ENCODE results near the gene HK3.

Gene HK3

GRCh38 chr5:176860381-176860780, 38.8 kb downstream of the HK3 start:
- DNase-seq, result no peak
- in situ Hi-C loops (cut with HindIII; ENCODE audit: low pct_ligation_motif_present, low pct_unique_long_range_greater_than_20kb, low sequenced_read_pairs), result no loop called here

- in situ Hi-C loops (cut with HindIII; ENCODE audit: low pct_ligation_motif_present, low pct_unique_long_range_greater_than_20kb, low sequenced_read_pairs), result no loop called here
- no peak for DNase-seq
These were observed 39.2 kb downstream of the HK3 start for GRCh38 chr5:176859916-176860315.

GRCh38 chr5:176857894-176858273, 41.3 kb downstream of the HK3 start:
- no peak for DNase-seq
- in situ Hi-C loops (cut with HindIII; ENCODE audit: low pct_ligation_motif_present, low pct_unique_long_range_greater_than_20kb, low sequenced_read_pairs), result no loop called here

GRCh38 chr5:176857216-176857893, 41.8 kb downstream of the HK3 start:
- no peak for DNase-seq
- in situ Hi-C loops (cut with HindIII; ENCODE audit: low pct_ligation_motif_present, low pct_unique_long_range_greater_than_20kb, low sequenced_read_pairs), result no loop called here

GRCh38 chr5:176856746-176857145, 42.4 kb downstream of the HK3 start:
- in situ Hi-C loops (cut with HindIII; ENCODE audit: low pct_ligation_motif_present, low pct_unique_long_range_greater_than_20kb, low sequenced_read_pairs), result no loop called here
- DNase-seq, result no peak

GRCh38 chr5:176855598-176855997, 43.5 kb downstream of the HK3 start:
- no peak for DNase-seq
- in situ Hi-C loops (cut with HindIII; ENCODE audit: low pct_ligation_motif_present, low pct_unique_long_range_greater_than_20kb, low sequenced_read_pairs), result no loop called here

GRCh38 chr5:176854164-176854563, 45.0 kb downstream of the HK3 start:
- in situ Hi-C loops (cut with HindIII; ENCODE audit: low pct_ligation_motif_present, low pct_unique_long_range_greater_than_20kb, low sequenced_read_pairs), result no loop called here
- DNase-seq, result no peak

- no peak for DNase-seq
- in situ Hi-C loops (cut with HindIII; ENCODE audit: low pct_ligation_motif_present, low pct_unique_long_range_greater_than_20kb, low sequenced_read_pairs), result no loop called here
These were observed 45.9 kb downstream of the HK3 start for GRCh38 chr5:176853151-176853778.

- DNase-seq, result no peak
- in situ Hi-C loops (cut with HindIII; ENCODE audit: low pct_ligation_motif_present, low pct_unique_long_range_greater_than_20kb, low sequenced_read_pairs), result no loop called here
These were observed 47.1 kb downstream of the HK3 start for GRCh38 chr5:176851871-176852658.

GRCh38 chr5:176851380-176851779, 47.8 kb downstream of the HK3 start:
- no peak for DNase-seq
- in situ Hi-C loops (cut with HindIII; ENCODE audit: low pct_ligation_motif_present, low pct_unique_long_range_greater_than_20kb, low sequenced_read_pairs), result no loop called here

- in situ Hi-C loops (cut with HindIII; ENCODE audit: low pct_ligation_motif_present, low pct_unique_long_range_greater_than_20kb, low sequenced_read_pairs), result no loop called here
- no peak for DNase-seq
These were observed 48.5 kb downstream of the HK3 start for GRCh38 chr5:176850371-176851245.

GRCh38 chr5:176849611-176850227, 49.4 kb downstream of the HK3 start:
- DNase-seq, result no peak
- in situ Hi-C loops (cut with HindIII; ENCODE audit: low pct_ligation_motif_present, low pct_unique_long_range_greater_than_20kb, low sequenced_read_pairs), result no loop called here

- DNase-seq, result no peak
- in situ Hi-C loops (cut with HindIII; ENCODE audit: low pct_ligation_motif_present, low pct_unique_long_range_greater_than_20kb, low sequenced_read_pairs), result no loop called here
These were observed 50.5 kb downstream of the HK3 start for GRCh38 chr5:176848651-176849050.

GRCh38 chr5:176847726-176848290, 51.3 kb downstream of the HK3 start:
- DNase-seq, result no peak
- in situ Hi-C loops (cut with HindIII; ENCODE audit: low pct_ligation_motif_present, low pct_unique_long_range_greater_than_20kb, low sequenced_read_pairs), result no loop called here

- in situ Hi-C loops (cut with HindIII; ENCODE audit: low pct_ligation_motif_present, low pct_unique_long_range_greater_than_20kb, low sequenced_read_pairs), result no loop called here
- no peak for DNase-seq
These were observed 52.0 kb downstream of the HK3 start for GRCh38 chr5:176847148-176847547.

GRCh38 chr5:176846335-176847140, 52.6 kb downstream of the HK3 start:
- no peak for DNase-seq

GRCh38 chr5:176845392-176845713, 53.8 kb downstream of the HK3 start:
- in situ Hi-C loops (cut with HindIII; ENCODE audit: low pct_ligation_motif_present, low pct_unique_long_range_greater_than_20kb, low sequenced_read_pairs), result no loop called here
- no peak for DNase-seq

More at GRCh38 chr5:176846335-176847140, 52.6 kb downstream of the HK3 start:
- in situ Hi-C loops (cut with HindIII; ENCODE audit: low pct_ligation_motif_present, low pct_unique_long_range_greater_than_20kb, low sequenced_read_pairs), result no loop called here

Data from ACHN (cell line).